Germinal center (tissue), 1 donor: ENCODE data around the gene C12orf50.
"Not testable (repeated sequence)": the region's sequence is repeated elsewhere in the genome, so short reads cannot be mapped to it uniquely, and the experiment has no call there.

Experiments used
- DNase-seq: peaks from one replicate; pipeline ENCODE4 v3.0.0; 2012; ENCODE audit warnings: mixed read lengths, low spot score

C12orf50 gene, protein sequence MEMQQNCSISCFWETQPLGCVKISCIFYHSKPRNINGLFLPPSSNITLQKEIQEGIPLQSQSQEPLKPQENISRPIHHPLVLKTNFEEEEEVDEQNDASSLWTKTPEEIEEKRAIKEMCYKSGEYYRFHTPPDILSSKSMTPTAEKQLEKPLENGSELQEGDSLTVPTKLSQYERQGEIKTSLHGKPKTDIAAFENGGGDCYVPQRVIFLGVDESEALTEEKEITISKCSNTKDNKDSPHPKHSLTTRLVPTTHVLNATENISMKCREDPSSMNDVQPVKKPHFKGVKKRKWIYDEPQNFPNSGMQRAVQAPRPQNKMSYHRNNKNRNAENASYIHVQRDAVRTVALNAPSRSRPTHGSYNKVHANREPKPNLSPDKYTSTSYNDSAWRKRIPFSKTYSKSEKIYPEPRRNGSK

DNA sequence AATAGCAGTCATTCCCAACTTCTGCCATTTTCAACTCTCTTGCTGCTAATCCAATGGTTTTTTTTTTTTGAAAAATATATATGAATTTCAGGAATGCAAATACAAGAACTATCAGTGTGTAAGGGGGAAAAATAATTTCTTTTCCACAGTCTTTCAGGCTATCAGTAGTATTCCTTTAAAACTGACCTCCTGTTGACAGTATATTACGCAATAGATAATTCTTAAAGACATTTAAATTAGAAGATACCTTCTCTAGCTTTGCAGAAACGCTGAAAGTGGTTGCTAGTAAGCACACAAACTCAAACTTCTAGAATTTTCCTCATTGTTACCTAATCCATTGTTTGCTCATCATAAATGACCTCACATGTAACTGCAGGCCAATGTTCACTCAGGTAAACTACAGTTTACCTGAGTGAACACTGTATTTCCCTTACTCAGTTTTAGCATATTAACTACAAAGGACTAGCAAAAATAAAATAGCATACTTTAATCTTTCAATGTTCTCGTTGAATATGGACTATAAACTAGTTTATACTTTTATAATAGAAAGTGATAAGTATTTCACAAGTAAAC lies at the start of gene C12orf50:
TSS of gene C12orf50 (minus strand) at position 309 of the 573 bp plus-strand sequence. CDS start 2,439 bp downstream, outside the sequence.
- no peak for DNase-seq

DNA sequence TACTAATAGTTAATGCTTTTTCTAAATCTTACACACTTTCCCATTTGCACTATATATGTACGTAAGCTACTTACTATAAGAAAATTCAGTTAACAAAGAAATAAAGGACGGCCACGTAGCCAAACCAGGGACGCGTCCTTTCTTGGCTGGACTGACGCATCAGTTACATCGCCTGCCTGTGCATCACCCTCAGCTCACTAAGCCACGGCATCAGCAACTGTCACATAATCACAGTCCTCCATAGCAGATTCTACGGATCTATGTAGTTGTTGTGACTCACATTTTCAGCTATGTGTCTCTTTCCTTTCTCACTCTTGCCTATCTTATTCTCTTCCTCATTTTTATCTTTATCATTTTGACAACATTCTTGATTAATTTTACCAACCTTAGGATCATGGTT lies 38.1 kb upstream of the C12orf50 start:
- DNase-seq, result no peak

DNA sequence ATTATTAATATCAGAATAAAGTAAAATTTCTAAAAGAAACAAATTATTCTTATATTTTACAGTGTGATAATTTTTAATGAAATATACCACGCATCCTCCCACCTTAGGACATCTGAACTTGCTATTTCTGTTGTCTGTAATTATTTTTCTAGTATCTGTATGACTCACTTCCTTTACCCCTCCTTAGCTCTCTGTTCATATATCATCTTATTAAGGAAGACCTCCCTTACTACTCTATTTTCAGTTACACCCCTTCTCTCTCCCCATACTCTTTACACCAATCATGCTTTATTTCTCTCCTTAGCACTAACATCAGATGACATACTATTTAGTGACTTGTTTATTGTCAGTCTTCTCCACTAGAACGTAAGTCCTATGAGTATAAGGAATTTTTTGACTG lies 34.2 kb upstream of the C12orf50 start:
- DNase-seq, result peak; percentile 1

DNA sequence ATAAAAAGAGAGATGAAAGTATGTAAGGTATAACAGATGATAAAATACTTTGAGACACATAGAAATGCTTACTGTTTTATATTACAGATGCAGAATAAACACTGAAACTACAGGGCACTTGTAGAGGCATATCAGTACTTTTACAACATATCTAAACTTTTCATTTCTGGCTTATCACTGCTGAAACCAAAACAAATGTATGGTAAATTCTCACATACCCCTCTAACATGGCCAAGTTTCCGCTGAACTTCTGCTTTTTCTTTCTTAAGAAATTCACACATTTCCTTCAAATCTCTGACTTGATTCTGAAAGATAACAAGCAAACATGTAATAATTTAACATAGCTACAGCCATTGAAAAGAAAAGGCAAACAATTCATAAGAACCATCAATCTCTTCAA lies 33.3 kb upstream of the C12orf50 start:
- DNase-seq, result no peak

DNA sequence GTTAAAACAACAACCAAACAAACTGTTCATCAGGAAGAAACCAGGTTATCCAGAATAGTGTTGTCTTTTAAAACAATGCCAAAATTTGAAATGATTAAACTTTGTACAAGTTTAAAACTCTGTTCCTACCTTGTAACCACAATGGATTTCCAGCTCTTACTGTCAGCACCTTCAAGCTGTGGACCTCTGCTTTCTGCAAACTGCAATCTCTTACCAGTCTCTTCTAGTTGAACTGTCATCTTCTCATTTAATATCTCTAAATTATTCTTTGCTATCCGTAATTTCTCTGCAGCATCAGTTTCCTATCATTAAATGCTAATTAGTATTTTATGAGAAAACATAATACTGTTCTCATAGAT lies 29.5 kb upstream of the C12orf50 start:
- no peak for DNase-seq

DNA sequence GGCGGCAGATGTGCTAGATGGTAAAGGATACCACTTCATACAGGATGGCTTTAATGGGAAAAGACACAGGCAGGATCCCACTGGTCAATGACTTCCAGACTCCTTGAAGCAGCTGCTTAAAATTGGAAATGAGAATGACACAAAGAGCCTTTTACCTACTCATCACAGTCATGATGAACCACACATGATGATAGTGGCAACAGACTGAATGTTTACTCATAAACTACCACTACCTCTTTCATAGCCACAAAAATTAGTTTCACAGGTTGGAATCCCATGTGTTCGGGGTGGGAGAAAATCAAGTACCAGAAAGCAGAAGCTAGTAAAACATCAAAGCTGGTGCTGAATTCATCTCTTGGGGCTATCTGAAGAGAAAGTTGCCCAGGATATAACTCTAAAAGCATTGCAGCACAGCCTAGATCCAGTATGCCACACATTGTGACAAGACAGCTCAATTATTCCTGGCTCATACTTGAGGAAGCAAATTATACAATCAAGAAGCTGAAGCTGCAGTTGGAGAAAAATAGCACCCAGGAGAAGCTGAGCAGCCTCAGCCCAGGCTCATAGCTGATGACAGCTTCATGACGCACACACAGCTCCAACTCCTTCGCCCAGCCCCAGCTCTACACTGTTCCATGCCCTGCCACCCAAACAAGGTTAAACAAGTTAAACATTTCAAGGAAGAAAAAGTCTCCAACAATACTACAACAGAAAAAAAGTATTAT lies 29.0 kb upstream of the C12orf50 start:
- DNase-seq, result no peak

DNA sequence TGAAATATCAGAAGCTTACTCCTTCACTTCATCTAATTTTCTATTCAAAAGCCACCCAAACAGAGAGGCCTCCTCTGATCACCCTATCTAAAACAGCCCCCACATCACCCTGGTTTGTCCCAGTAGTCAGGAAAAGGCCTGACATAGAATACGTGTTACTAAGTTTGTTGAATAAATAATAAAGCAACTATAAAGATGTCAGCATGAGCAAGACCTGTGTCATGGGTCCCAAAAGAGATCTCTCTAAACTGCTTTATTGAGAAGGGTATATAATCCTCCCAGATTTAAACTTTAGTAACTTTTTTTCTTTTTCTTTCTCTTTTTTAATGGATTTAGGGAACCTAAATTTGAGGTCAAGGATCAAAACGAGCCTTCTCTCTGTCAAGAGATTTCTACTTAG lies 27.4 kb upstream of the C12orf50 start:
- DNase-seq, result no peak

DNA sequence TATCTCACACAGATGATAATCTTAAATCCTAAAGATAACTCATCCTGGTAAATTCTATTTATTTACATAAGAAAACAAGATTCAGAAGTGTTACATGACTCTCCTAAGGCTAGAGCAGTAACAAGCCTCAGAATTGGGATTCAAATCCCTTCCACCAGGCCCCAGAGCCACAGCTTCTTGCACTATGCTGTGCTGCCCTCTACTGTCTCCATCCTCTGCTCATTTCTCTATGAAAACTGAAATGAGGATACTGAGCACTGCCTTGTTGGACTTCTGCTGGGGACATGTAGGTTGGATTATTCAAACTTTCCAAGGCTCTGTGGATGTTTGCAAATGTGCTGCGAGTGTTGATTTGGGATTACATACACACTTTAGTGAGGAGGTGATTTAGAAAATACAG lies 23.5 kb upstream of the C12orf50 start:
- DNase-seq, result no peak

DNA sequence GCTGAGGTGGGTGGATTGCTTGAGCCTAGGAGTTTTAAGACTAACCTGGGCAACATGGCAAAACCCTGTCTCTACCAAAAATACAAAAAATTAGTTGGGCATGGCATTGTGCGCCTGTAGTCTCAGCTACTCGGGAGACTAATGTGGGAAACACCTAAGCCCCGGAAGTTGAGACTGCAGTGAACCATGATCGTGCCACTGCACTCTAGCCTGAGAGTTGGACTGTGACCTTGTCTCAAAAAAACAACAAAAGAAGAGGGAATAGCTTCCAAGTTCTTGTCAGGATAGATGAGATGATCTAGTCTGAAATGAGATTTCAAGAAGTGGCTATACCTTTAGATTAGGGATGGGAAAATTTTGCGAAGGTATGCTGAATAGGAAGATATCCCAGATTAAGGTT lies 14.8 kb upstream of the C12orf50 start:
- DNase-seq, result no peak

DNA sequence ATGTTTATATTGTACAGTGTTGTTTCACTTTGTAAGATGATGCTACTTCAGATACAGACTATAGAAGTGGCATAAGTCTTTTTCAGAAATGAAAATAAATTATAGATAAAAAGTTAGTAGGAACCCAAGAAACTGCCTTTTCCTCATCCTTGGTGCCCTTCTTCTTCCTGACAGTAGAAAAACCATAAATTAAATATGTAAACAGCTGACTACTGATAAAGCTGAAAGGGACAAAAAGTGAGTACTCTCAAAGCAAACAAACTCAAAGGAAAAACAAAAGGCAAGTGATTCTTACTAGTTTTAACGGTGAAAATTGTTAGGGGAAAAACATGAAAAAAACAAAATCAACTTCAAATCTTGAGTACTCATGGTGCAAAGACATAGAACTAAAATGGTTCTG lies 8.6 kb upstream of the C12orf50 start:
- no peak for DNase-seq

DNA sequence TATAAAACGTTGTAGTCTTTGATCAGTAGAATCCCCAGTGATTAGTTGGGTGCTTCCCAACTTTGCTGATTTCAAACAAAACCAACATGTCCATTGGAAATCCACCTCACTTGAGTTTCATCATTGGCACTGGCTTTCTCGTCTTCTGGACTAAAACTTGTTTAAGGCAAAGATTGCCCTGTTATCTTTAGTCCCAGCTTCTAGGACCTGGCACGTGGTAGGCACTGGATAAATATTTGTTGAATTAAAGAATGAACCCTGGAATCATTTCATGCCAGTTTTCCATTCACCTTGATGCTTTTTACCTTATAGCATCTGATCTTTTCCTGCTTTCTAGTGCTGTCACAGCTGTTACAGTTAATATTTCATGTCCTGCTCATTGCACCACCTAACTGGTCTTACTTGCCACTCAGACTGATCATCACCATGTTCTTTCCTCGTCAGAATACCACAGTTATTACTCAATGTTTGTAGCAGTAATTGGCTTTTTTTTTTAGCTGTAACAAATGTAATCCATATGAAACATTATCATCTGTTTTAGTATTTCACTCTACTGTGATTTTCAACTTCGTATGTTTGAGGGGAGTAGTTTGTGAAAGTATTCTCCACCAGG lies 7.3 kb upstream of the C12orf50 start:
- DNase-seq, result no peak

DNA sequence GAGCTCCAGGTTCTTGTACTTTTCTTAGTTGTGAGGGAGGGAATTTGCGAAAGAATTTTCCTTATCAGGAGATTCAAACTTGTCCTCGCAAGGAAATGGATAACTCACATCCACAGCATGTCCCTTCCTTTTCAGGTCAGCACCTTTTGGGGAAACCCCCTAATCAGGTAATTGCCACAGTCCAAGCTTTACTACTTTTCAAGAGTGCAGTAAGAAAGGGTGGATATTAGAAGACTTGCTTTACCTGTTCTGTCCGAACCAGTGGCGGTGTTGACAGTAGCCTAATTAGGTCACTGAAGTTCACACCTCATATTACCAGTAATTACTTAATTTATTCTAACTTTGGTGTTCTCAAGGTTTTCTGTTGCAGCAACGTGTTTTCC lies 6.7 kb upstream of the C12orf50 start:
- peak; percentile 2 for DNase-seq

DNA sequence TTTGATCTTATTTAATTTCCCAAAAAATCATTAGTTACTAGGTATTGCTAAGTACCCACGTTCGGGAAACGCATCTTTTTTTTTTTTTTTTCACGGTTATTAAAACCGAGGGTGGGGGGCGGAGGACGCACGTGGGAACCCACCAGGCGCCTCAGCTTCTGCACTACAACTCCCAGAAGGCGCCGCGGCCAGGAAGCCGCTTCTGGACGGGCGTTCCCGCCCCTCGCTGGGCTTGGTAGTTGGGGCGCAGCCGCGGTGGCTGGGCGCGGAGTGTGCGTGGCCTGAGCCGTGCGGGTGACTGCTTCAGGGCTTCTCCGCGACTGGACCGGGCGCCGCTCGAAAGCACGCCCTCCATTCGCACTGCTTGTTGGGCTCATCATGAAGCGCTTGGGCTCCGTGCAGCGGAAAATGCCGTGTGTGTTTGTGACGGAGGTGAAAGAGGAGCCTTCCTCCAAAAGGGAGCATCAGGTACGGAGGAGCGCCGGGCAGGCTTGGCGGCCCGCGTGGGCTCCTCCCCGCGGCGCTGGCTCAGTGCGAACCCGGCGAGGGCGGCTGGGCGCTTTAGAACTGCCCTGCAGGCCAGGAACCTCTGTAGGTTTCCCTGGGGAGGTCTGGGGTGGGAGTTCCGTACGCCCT lies 6.2 kb upstream of the C12orf50 start:
- DNase-seq, result peak; percentile 84

DNA sequence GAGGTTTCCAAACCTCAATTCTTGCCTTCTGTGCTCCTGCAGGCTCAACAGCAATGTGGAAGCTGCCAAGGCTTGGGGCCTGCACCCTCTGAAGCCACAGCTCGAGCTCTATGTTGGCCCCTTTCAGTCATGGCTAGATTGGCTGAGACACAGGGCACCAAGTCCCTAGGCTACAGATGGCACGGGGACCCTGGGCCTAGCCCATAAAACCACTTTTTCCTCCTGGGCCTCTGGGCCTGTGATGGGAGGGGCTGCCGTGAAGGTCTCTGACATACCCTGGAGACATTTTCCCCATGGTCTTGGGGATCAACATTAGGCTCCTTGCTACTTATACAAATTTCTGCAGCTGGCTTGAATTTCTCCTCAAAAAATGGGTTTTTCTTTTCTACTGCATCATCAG lies 2.0 kb upstream of the C12orf50 start:
- DNase-seq, result not testable (repeated sequence)

DNA sequence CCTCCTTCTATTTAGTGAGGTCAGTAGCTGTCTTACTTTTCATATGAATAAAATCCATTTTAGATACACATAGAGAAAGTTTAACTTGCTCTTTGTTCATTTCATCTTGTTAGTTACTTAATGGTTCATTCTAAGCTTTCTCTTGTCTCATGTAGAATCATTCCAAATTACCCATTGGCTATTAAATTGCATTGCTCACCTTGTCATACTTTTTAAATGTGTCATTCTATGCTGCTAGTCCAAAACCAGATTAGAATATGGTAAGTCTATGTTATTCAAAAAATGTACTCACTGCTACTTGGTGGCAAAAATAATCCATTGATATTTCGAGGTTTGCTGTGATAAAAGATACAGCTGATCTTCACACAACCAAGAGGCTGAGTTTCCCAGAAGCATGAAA lies 3.0 kb downstream of the C12orf50 start:
- no peak for DNase-seq

DNA sequence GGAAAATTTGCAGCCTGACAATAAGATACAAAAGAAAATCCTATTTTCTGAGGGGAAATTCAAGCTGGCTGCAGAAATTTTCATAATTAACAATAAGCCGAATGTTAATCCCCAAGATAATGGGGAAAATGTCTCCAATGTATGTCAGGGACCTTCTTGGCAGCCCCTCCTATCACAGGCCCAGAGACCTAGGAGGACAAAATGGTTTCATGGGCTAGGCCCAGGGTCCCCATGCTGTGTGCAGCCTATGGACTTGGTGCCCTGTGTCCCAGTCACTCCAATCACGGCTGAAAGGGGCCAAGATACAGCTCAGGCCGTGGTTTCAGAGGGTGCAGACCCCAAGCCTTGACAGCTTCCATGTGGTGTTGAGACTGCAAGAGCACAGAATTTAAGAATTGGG lies 11.2 kb downstream of the C12orf50 start:
- no peak for DNase-seq

DNA sequence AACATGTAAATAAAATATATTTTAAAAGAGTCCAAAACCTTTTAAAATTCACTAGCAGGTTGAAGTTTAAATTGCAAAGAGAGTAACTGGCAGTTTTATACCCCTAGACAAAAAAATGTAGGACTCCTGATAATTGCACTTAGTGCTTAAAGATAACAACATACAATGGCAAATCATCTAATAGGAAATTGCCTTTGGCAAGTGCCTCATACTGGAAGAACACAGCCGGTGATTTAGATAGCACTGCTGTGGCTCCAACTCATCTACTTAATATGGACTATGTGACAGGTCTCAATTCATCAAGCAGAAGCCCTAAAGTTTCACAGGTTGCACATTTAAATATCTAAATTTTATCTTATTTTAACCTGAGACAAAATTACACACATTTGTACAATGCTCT lies 13.4 kb downstream of the C12orf50 start:
- DNase-seq, result no peak

DNA sequence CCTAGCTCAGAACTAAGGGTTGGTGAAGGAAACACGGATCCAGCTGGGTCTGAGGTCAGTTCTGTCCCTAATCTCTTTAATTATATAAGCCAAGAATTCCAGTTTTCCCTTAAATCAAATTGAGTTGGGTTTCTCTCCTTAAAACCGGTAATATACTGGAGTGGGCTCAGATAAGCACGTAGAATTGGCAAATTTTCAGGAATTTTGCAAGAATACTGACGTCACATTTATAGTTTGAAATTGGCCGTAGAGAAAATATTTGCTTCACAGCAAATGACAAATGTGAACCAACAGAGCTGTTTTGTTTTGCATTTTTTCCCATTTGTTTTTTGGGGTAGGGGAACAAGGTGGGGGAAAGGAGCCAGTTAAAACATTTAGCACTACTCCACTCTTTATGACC lies 17.4 kb downstream of the C12orf50 start:
- no peak for DNase-seq

DNA sequence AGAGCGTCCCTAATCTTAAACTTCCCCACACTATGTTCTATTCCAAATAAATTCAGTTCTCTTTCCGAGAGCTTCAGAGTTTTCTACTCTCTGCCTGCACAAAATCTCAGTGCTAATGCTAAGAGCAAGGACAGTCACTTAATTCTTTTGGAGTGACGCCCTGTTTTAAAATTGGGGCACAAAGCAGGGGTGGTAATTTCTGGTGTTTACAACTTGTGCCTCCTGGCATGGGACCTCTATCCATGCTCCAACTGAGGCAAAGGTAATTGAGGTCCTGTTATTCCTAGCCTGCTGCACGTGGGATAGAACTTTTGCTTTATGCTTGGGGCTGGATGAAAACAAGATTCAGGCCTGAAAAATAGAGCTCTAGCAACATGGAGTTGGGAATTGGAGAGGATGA lies 22.9 kb downstream of the C12orf50 start:
- no peak for DNase-seq

DNA sequence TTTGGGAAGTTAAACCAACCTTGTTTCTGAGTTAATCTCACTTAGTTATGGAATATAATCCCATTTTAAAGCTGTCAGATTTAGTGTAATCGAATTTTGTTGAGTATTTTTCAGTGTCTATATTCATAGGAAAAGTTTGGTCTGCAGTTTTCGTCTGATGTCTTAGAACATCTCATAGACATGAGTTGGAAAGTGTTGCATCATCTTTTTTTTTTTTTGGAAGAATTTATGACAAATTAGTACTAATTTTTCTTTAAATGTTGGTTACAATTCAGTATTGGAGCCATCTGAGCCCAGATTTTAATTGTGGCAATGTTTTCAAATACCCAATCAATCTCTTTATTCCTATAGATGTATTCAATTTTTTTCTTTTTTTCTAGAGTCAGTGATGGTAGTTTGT lies 27.9 kb downstream of the C12orf50 start:
- DNase-seq, result no peak

DNA sequence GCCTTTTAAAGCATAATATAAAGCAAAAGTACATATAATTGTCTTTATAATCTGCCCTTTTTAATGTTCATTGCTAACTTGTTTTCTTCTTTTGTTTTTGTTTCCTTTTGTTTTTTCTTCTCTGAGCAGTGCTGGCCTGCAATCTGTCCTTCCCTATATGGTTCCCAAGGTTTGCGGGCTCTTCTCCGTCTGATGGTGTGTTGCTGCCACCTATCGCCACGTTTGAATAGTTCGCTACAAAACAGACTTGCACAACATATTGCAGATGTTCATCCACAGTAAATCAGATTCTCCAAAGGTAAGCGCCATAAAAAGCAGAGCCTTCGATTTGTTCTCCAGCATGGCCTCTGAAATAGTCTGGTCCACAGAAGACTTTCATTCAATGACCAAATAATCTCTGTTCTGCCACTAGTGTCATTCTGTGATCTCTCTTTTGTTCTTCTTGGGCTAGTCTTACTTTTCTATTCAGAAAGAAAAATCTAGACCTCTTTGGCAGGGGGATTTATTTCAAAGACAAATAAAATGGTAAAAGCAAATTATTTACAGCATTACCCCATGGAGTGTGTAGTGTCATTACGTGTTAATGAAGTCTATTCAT lies 33.5 kb downstream of the C12orf50 start:
- DNase-seq, result peak; percentile 15

DNA sequence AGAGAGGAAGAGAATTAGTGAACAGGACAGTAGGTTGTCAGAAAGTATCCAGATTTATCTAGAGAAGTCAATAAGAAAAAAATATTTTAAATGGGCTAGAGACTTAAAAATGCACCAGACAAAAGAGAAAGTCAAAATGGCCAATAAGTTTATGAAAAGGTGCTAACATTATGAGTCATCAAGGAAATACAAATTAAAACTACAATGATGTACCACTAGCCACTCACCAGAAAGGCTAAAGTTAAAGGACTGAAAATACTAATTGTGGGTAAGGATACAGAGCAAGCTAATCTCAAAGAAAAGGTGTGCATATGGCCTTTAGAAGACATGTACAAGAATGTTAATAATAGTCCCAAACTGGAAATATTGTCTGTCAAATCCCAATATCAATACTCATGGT lies 37.7 kb downstream of the C12orf50 start:
- no peak for DNase-seq
